Neuronal stem cell (in vitro differentiated cells): ENCODE measurements around the gene TMEM131L.

Experiments used
- DNase-seq: peaks from one replicate; pipeline ENCODE4 v3.0.0-alpha.2; 2013; ENCODE audit warnings: low spot score
- H2AFZ ChIP-seq: one replicate; pipeline ENCODE4 v1.6.1; 2013; ENCODE audit warnings: mild to moderate bottlenecking, low read length, inconsistent platforms
- H2AK5ac ChIP-seq: 2 replicates; pipeline ENCODE4 v1.6.1; 2013; ENCODE audit warnings: low read depth, mild to moderate bottlenecking, inconsistent platforms, low read length, moderate library complexity, mixed read lengths
- H2BK120ac ChIP-seq: 2 replicates; pipeline ENCODE4 v1.6.1; 2013; ENCODE audit warnings: low read depth, mild to moderate bottlenecking, inconsistent platforms, low read length, moderate library complexity, mixed read lengths
- H2BK12ac ChIP-seq: one replicate; pipeline ENCODE4 v1.6.1; 2013; ENCODE audit warnings: low read length, inconsistent platforms
- H2BK15ac ChIP-seq: 2 replicates; pipeline ENCODE4 v1.6.1; 2013; ENCODE audit warnings: mild to moderate bottlenecking, low read length, inconsistent platforms, mixed read lengths
- H2BK5ac ChIP-seq: one replicate; pipeline ENCODE4 v1.6.1; 2013; ENCODE audit warnings: inconsistent platforms, mild to moderate bottlenecking, low read length, moderate library complexity
- H3K14ac ChIP-seq: one replicate; pipeline ENCODE4 v1.6.1; 2013; ENCODE audit warnings: low read length, inconsistent platforms
- H3K18ac ChIP-seq: 2 replicates; pipeline ENCODE4 v1.6.1; 2013; ENCODE audit warnings: low read length, inconsistent platforms
- H3K23ac ChIP-seq: 2 replicates; pipeline ENCODE4 v1.6.1; 2013; ENCODE audit warnings: low read depth, mild to moderate bottlenecking, mixed read lengths, low read length, inconsistent platforms; ENCODE audit not compliant: poor library complexity
- H3K27ac ChIP-seq: replicated peaks from 3 replicates; pipeline ENCODE4 v1.5.1; 2013; ENCODE audit warnings: low read length, inconsistent platforms
- H3K27me3 ChIP-seq, 3 experiments: 2 replicates each; pipeline ENCODE4 v1.6.1; 2013; ENCODE audit warnings: low read length in 3 of 3, mild to moderate bottlenecking in 2 of 3, inconsistent platforms in 1 of 3, low read depth in 1 of 3, mixed read lengths in 1 of 3, moderate library complexity in 1 of 3; ENCODE audit not compliant: control insufficient read depth in 3 of 3, insufficient read depth in 3 of 3
- H3K36me3 ChIP-seq, 2 donors: replicated peaks in 1 of 2; 2 replicates each; pipeline ENCODE4 v1.6.1; 2013; ENCODE audit warnings: low read length in 2 of 2; ENCODE audit not compliant: control insufficient read depth in 2 of 2, insufficient read depth in 2 of 2
- H3K4ac ChIP-seq: 2 replicates; pipeline ENCODE4 v1.6.1; 2013; ENCODE audit warnings: inconsistent platforms, mild to moderate bottlenecking, low read length, moderate library complexity
- H3K4me1 ChIP-seq, 2 donors: 1 replicate in 1 of 2; 2 replicates in 1 of 2; pipeline ENCODE4 v1.6.1; 2013; ENCODE audit warnings: low read length in 2 of 2, low read depth in 1 of 2; ENCODE audit not compliant: control insufficient read depth in 2 of 2, insufficient read depth in 1 of 2
- H3K4me2 ChIP-seq: one replicate; pipeline ENCODE4 v1.6.1; 2013; ENCODE audit warnings: mild to moderate bottlenecking, low read length, inconsistent platforms; ENCODE audit not compliant: insufficient read depth, poor library complexity, severe bottlenecking
- H3K4me3 ChIP-seq, 2 donors: 2 replicates each; pipeline ENCODE4 v1.5.1; 2013; ENCODE audit warnings: low read length in 2 of 2, mild to moderate bottlenecking in 2 of 2, inconsistent platforms in 1 of 2, moderate library complexity in 1 of 2
- H3K79me1 ChIP-seq: one replicate; pipeline ENCODE4 v1.6.1; 2013; ENCODE audit warnings: low read depth, mild to moderate bottlenecking, inconsistent platforms, low read length, moderate library complexity
- H3K9ac ChIP-seq: one replicate; pipeline ENCODE4 v1.6.1; 2013; ENCODE audit warnings: mild to moderate bottlenecking, low read depth, low read length, inconsistent platforms; ENCODE audit not compliant: poor library complexity
- H3K9me3 ChIP-seq, 2 donors: replicated peaks in 1 of 2; 2 replicates each; pipeline versions ENCODE3 to v1.6.1; 2013; ENCODE audit warnings: low read length in 2 of 2, mild to moderate bottlenecking in 2 of 2, inconsistent platforms in 1 of 2, low read depth in 1 of 2, mixed read lengths in 1 of 2, moderate library complexity in 1 of 2; ENCODE audit not compliant: control insufficient read depth in 2 of 2, insufficient read depth in 1 of 2
- H4K8ac ChIP-seq: one replicate; pipeline ENCODE4 v1.6.1; 2013; ENCODE audit warnings: low read depth, mild to moderate bottlenecking, inconsistent platforms, low read length, moderate library complexity
- H4K91ac ChIP-seq: one replicate; pipeline ENCODE4 v1.6.1; 2013; ENCODE audit warnings: low read length, low read depth, mild to moderate bottlenecking, inconsistent platforms; ENCODE audit not compliant: poor library complexity
- WGBS, 2 donors: extraction: QIAGEN DNeasy Blood & Tissue Kit; methylation state at CpG; one replicate each; pipeline ENCODE4 v1.1.7; 2013; ENCODE audit warnings: missing lambda C conversion rate in 2 of 2, mixed read lengths in 1 of 2; ENCODE audit not compliant: insufficient read length in 2 of 2, insufficient replicate concordance in 1 of 2; ENCODE audit errors: extremely low coverage in 2 of 2; 5-methylcytosine and 5-hydroxymethylcytosine counted together

Gene TMEM131L

GRCh38 chr4:153517159-153517558 is 51.0 kb downstream of the TMEM131L start:
- Histone ChIP-seq H3K18ac (no peak overlapping the region), H3K27me3 (no peaks in the 10 kb centered on the region), H3K4me3 (no peak overlapping the region), H2BK12ac (no peak overlapping the region), H3K79me1 (no peaks in the 10 kb centered on the region), H2AK5ac (no peak overlapping the region), H2BK15ac (no peak overlapping the region), H4K8ac (no peak overlapping the region), H3K14ac (no peak overlapping the region), H3K36me3 (peaks cover 0 to 8% of the 10 kb centered on the region in 2 donors), H3K4ac (no peak overlapping the region), H3K23ac (no peak overlapping the region), H3K9me3 (peaks cover 0 to 2% of the 10 kb centered on the region in 2 donors), H2AFZ (no peak overlapping the region), H3K9ac (no peak overlapping the region), H4K91ac (no peak overlapping the region), H3K4me1 (peaks cover 1 to 2% of the 10 kb centered on the region in 2 donors), H2BK120ac (no peak overlapping the region), H3K4me2 (no peak overlapping the region), H3K27ac (no peak overlapping the region), H2BK5ac (no peak overlapping the region)
- WGBS, 2 donors: no CpG with 5 or more reads among the region's 3 CpGs
- DNase-seq: no peak

GRCh38 chr4:153518001-153518400 is 51.8 kb downstream of the TMEM131L start:
- no CpG with 5 or more reads among the region's 8 CpGs for WGBS, 2 donors
- Histone ChIP-seq H3K4ac (no peak overlapping the region), H2BK15ac (no peak overlapping the region), H2BK5ac (no peak overlapping the region), H3K4me2 (no peak overlapping the region), H3K4me3 (no peak overlapping the region), H2AFZ (no peak overlapping the region), H2BK120ac (no peak overlapping the region), H3K79me1 (no peaks in the 10 kb centered on the region), H4K91ac (no peak overlapping the region), H2BK12ac (no peak overlapping the region), H3K9me3 (peaks cover 0 to 2% of the 10 kb centered on the region in 2 donors), H4K8ac (no peak overlapping the region), H3K23ac (no peak overlapping the region), H3K9ac (no peak overlapping the region), H3K18ac (no peak overlapping the region), H3K27ac (no peak overlapping the region), H3K36me3 (peaks cover 0 to 8% of the 10 kb centered on the region in 2 donors), H3K14ac (no peak overlapping the region), H3K27me3 (no peaks in the 10 kb centered on the region), H2AK5ac (no peak overlapping the region), H3K4me1 (peaks cover 1 to 6% of the 10 kb centered on the region in 2 donors)
- DNase-seq: no peak

GRCh38 chr4:153518637-153519389 is 52.7 kb downstream of the TMEM131L start:
- Histone ChIP-seq H3K9ac (no peak overlapping the region), H3K36me3 (peaks cover 0 to 8% of the 10 kb centered on the region in 2 donors)

GRCh38 chr4:153519687-153520086 is 53.5 kb downstream of the TMEM131L start:
- H3K27me3 ChIP-seq: no peaks in the 10 kb centered on the region
- no peak overlapping the region for H2BK12ac ChIP-seq
- H3K23ac ChIP-seq: no peak overlapping the region
- peaks cover 0 to 2% of the 10 kb centered on the region in 2 donors for H3K9me3 ChIP-seq
- no peak overlapping the region for H4K91ac ChIP-seq
- no peak overlapping the region for H3K9ac ChIP-seq
- no peak overlapping the region for H2AFZ ChIP-seq
- H2BK120ac ChIP-seq: no peak overlapping the region
- H3K27ac ChIP-seq: no peak overlapping the region
- H3K4ac ChIP-seq: no peak overlapping the region
- H3K4me3 ChIP-seq: no peak overlapping the region
- H3K79me1 ChIP-seq: no peaks in the 10 kb centered on the region
- no peak overlapping the region for H3K14ac ChIP-seq
- H2BK15ac ChIP-seq: no peak overlapping the region
- WGBS, 2 donors: no CpG with 5 or more reads among the region's 1 CpG
- H3K4me1 ChIP-seq: peaks cover 8 to 10% of the 10 kb centered on the region in 2 donors
- H3K4me2 ChIP-seq: no peak overlapping the region
- H2AK5ac ChIP-seq: no peak overlapping the region
- H3K18ac ChIP-seq: no peak overlapping the region
- DNase-seq: no peak
- H2BK5ac ChIP-seq: no peak overlapping the region
- no peak overlapping the region for H4K8ac ChIP-seq
- H3K36me3 ChIP-seq: peaks cover 0 to 8% of the 10 kb centered on the region in 2 donors

More at GRCh38 chr4:153518637-153519389, 52.7 kb downstream of the TMEM131L start:
- Histone ChIP-seq H2BK15ac (no peak overlapping the region), H2AK5ac (no peak overlapping the region), H2AFZ (no peak overlapping the region), H3K18ac (no peak overlapping the region), H3K4me2 (no peak overlapping the region), H3K27me3 (no peaks in the 10 kb centered on the region), H3K27ac (no peak overlapping the region), H3K4me3 (no peak overlapping the region), H3K23ac (no peak overlapping the region), H2BK120ac (no peak overlapping the region), H3K9me3 (peaks cover 0 to 2% of the 10 kb centered on the region in 2 donors), H3K4me1 (peaks cover 6 to 7% of the 10 kb centered on the region in 2 donors), H3K4ac (no peak overlapping the region), H4K91ac (no peak overlapping the region), H2BK5ac (no peak overlapping the region), H3K14ac (no peak overlapping the region), H2BK12ac (no peak overlapping the region), H3K79me1 (no peaks in the 10 kb centered on the region), H4K8ac (no peak overlapping the region)
- DNase-seq: no peak
- no CpG with 5 or more reads among the region's 10 CpGs for WGBS, 2 donors
